Kidney (tissue), 14 donors: Measurements from ENCODE around the gene TBL3. TPM values are rescaled to one million over a fixed set of nuclear protein-coding genes. Genes with fewer than 3 reads are reported as not detected.

Experiments used
- DNase-seq, 5 donors: peaks; one replicate each; pipeline ENCODE4 v3.0.0-alpha.2; 2013 to 2020
- FAIRE-seq: peaks from 2 replicates; lab custom pipeline; 2012; peaks lifted over from hg19 to GRCh38; lab: Jason Lieb, UNC
- H3K27ac ChIP-seq, 2 donors: one replicate each; pipeline ENCODE4 v1.7.0; 2013; ENCODE audit warnings: low read depth in 2 of 2, low read length in 2 of 2, inconsistent platforms in 1 of 2
- H3K27me3 ChIP-seq: one replicate; pipeline ENCODE4 v1.7.1; 2013; ENCODE audit warnings: low read length, inconsistent platforms; ENCODE audit not compliant: control insufficient read depth, insufficient read depth
- H3K36me3 ChIP-seq, 3 donors: one replicate each; pipeline versions ENCODE4 v1.7.0 to v1.7.1; 2013; ENCODE audit warnings: low read length in 3 of 3, control low read depth in 1 of 3, inconsistent platforms in 1 of 3; ENCODE audit not compliant: insufficient read depth in 3 of 3, control insufficient read depth in 2 of 3
- H3K4me1 ChIP-seq, 3 donors: one replicate each; pipeline versions ENCODE4 v1.7.0 to v1.7.1; 2013; ENCODE audit warnings: low read length in 3 of 3, inconsistent platforms in 1 of 3, low read depth in 1 of 3; ENCODE audit not compliant: control insufficient read depth in 2 of 3, insufficient read depth in 2 of 3
- H3K4me3 ChIP-seq, 3 donors: one replicate each; pipeline versions ENCODE4 v1.7.0 to v1.8.1; 2013; ENCODE audit warnings: low read length in 3 of 3, control low read depth in 1 of 3, inconsistent platforms in 1 of 3
- H3K9ac ChIP-seq, 3 donors: one replicate each; pipeline versions ENCODE4 v1.7.0 to v1.7.1; 2013; ENCODE audit warnings: low read length in 3 of 3, control low read depth in 1 of 3, inconsistent platforms in 1 of 3
- H3K9me3 ChIP-seq, 3 donors: one replicate each; pipeline versions ENCODE4 v1.7.0 to v1.7.1; 2013; ENCODE audit warnings: low read length in 3 of 3, control low read depth in 1 of 3, inconsistent platforms in 1 of 3; ENCODE audit not compliant: control insufficient read depth in 2 of 3, insufficient read depth in 1 of 3
- intact Hi-C: fragments of 100-400 bp; cut with DNase I; formaldehyde crosslinking; loops from one replicate; pipeline ENCODE4 v1.11.1; 2022
- polyA plus RNA-seq: library from polyadenylated mRNA; stranded (reverse); fragments of 350-450 nt; fragmentation: Illumina TruSeq; extraction: RNeasy Lipid Tissue Mini Kit (QIAGEN cat#74804); gene quantifications from one replicate; pipeline ENCODE4 v1.2.3, GENCODE V29; 2014; ENCODE audit warnings: low read depth, low replicate concordance; ENCODE audit not compliant: insufficient read depth
- total RNA-seq: library from RNA; stranded (reverse); fragmentation: NEBNext Ultra II Directional; extraction: Animal tissue kit (Norgen Biotek cat#: 25700); gene quantifications from one replicate; pipeline ENCODE4 v1.2.1, GENCODE V29; 2021
- TF ChIP-seq, protein P1 (sequence below): IDR thresholded peaks from 3 replicates; pipeline ENCODE4 v1.5.1; 2012; ENCODE audit warnings: mild to moderate bottlenecking, moderate library complexity, borderline replicate concordance; ENCODE audit not compliant: insufficient read depth; ENCODE audit errors: extremely low read depth
- donor health status: control.
- donor health status: control.
- donor health status: control.
- donor health status: control.
- donor health status: control.
- donor health status: DM: yes; HTN: yes; CAD: no.
- donor health status: Normal renal cell carcinoma (clear cell type).

Gene TBL3
- total and polyA plus RNA-seq, 2 donors from 2014 or later, result 33.3 to 38.5 TPM

DNA sequence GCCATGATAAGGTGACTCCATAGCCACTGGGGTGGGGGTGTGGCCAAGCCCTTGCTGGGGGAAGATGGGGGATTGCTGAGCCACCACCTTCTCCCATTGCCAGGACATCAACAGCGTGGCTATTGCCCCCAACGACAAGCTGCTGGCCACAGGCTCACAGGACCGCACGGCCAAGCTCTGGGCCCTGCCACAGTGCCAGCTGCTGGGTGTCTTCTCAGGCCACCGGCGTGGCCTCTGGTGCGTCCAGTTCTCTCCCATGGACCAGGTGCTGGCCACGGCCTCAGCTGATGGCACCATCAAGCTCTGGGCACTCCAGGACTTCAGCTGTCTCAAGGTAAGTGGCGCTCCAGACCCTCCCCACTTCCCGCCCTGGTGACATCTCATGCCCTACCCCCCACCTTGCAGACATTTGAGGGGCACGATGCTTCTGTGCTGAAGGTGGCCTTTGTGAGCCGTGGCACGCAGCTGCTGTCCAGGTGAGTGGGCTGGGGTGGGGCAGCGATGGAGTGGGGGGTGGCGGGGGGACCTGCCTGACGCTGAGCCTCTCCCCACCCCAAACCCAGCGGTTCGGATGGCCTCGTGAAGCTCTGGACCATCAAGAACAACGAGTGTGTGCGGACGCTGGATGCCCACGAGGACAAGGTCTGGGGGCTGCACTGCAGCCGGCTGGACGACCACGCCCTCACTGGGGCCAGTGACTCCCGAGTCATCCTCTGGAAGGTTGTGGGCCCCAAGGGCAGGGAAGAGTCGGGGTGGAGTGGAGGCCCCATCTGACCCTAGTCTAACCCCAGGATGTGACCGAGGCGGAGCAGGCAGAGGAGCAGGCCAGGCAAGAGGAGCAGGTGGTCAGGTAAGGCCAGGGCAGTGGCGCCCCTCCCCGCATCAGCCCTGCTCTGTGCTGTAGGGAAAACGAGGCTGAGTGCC lies 5.4 kb downstream of the TBL3 start:
- Histone ChIP-seq H3K27me3 (peaks cover 25% of the 10 kb centered on the region), H3K4me1 (peaks cover 0 to 10% (median 4%) of the 10 kb centered on the region in 3 donors), H3K36me3 (peaks cover 0 to 21% (median 13%) of the 10 kb centered on the region in 3 donors), H3K4me3 (no peak overlapping the region), H3K9me3 (no peaks in the 10 kb centered on the region), H3K27ac (no peak overlapping the region), H3K9ac (no peak overlapping the region)
- intact Hi-C loops, result no loop called here
- TF ChIP-seq, protein P1, sequence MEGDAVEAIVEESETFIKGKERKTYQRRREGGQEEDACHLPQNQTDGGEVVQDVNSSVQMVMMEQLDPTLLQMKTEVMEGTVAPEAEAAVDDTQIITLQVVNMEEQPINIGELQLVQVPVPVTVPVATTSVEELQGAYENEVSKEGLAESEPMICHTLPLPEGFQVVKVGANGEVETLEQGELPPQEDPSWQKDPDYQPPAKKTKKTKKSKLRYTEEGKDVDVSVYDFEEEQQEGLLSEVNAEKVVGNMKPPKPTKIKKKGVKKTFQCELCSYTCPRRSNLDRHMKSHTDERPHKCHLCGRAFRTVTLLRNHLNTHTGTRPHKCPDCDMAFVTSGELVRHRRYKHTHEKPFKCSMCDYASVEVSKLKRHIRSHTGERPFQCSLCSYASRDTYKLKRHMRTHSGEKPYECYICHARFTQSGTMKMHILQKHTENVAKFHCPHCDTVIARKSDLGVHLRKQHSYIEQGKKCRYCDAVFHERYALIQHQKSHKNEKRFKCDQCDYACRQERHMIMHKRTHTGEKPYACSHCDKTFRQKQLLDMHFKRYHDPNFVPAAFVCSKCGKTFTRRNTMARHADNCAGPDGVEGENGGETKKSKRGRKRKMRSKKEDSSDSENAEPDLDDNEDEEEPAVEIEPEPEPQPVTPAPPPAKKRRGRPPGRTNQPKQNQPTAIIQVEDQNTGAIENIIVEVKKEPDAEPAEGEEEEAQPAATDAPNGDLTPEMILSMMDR, result no peak
- DNase-seq (peak in 1 of 5 donors; percentile 61), FAIRE-seq (no peak)

DNA sequence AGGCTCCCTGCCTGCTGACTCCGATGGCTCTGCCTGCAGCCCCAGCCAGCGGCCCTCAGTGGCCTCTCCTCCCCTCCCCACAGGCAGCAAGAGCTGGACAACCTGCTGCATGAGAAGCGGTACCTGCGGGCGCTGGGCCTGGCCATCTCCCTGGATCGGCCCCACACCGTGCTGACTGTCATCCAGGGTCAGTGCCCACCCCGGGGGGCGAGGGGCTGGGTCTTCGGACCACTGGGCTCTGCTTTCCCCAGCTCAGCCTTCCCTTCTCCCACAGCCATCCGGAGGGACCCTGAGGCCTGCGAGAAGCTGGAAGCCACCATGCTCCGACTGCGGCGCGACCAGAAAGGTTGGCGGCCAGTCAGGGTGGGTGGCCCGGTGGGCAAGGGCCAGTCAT lies 6.0 kb downstream of the TBL3 start:
- FAIRE-seq, result no peak
- H3K27me3 ChIP-seq, result peaks cover 30% of the 10 kb centered on the region

DNA sequence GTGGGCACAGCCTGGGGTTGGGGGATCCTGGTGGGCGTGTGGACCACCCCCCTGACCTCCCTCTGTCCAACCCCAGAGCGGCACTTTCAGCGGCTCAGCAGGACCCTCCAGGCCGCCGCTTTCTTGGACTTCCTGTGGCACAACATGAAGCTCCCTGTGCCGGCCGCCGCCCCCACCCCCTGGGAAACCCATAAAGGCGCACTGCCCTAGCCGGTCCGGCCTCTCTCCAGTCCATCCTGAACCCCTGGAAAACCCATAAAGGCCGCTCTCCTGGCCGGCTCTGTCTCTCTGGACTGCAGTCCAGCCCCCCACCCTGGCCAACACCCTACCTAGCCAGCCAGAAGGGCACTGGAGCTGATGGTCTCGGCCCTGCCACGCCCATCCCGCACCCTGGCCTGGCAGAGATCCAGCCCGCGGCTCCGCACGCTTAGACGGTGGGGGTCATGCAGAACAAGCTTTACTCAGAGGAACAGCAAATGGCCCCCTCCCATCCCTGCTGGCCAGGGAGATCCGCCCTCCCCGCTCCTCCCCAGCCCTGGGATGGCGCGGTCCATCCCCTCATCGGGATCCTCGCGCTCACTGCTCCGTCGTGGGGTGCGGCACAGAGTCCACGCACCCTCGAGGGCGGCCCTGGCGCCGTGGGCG lies 6.7 kb downstream of the TBL3 start:
- intact Hi-C loops, result no loop called here
- no peak overlapping the region for H3K27ac ChIP-seq
- no peak for DNase-seq
- H3K9me3 ChIP-seq, result no peaks in the 10 kb centered on the region
- H3K4me1 ChIP-seq, result peaks cover 0 to 9% (median 0%) of the 10 kb centered on the region in 3 donors
- no peak for FAIRE-seq
- peaks cover 0 to 21% (median 13%) of the 10 kb centered on the region in 3 donors for H3K36me3 ChIP-seq
- H3K27me3 ChIP-seq, result peaks cover 34% of the 10 kb centered on the region
- no peak overlapping the region for H3K9ac ChIP-seq
- H3K4me3 ChIP-seq, result no peak overlapping the region
- TF ChIP-seq, protein P1, result no peak

More for the DNA sequence above, 6.0 kb downstream of the TBL3 start:
- H3K9ac ChIP-seq, result no peak overlapping the region
- peaks cover 0 to 3% (median under 1%) of the 10 kb centered on the region in 3 donors for H3K4me1 ChIP-seq
- intact Hi-C loops, result no loop called here
- no peak for DNase-seq
- no peak overlapping the region for H3K4me3 ChIP-seq
- H3K36me3 ChIP-seq, result peaks cover 0 to 21% (median 13%) of the 10 kb centered on the region in 3 donors
- H3K27ac ChIP-seq, result no peak overlapping the region
- TF ChIP-seq, protein P1, result no peak
- no peaks in the 10 kb centered on the region for H3K9me3 ChIP-seq
